Measurements from ENCODE around the gene PCNX2.

Gene PCNX2

GRCh38 chr1:233086961-233087881 is 208.3 kb downstream of the PCNX2 start:
- H3K27me3 ChIP-seq (ENCODE audit: insufficient read depth, low read length) = no peaks in the 10 kb centered on the region
- no peaks in the 10 kb centered on the region for H3K9me3 ChIP-seq (ENCODE audit: insufficient read depth, low read depth, low read length)
- no peak overlapping the region for H2BK120ac ChIP-seq (ENCODE audit: insufficient read depth, low read length, poor library complexity)
- H3K4me3 ChIP-seq (ENCODE audit: low read depth, low read length) = no peak overlapping the region
- H4K91ac ChIP-seq (ENCODE audit: low read depth, low read length) = no peak overlapping the region
- H3K79me1 ChIP-seq (ENCODE audit: low read length) = peaks cover 3% of the 10 kb centered on the region
- no CpG with 5 or more reads among the region's 11 CpGs for WGBS (ENCODE audit: extremely low coverage, insufficient coverage, insufficient read length)
- no peaks in the 10 kb centered on the region for H3K4me1 ChIP-seq (ENCODE audit: control insufficient read depth in 1 of 2, insufficient read depth in 2 of 2, low read length in 2 of 2)
- H3K4ac ChIP-seq (ENCODE audit: low read depth, low read length) = no peak overlapping the region
- H3K18ac ChIP-seq (ENCODE audit: low read length) = no peak overlapping the region
- H2BK12ac ChIP-seq (ENCODE audit: low read length) = peak overlapping the region; percentile 9
- H3K79me2 ChIP-seq (ENCODE audit: control insufficient read depth, insufficient read depth, low read length, poor library complexity) = no peaks in the 10 kb centered on the region
- no peak overlapping the region for H4K12ac ChIP-seq (ENCODE audit: low read depth, low read length)
- no peak overlapping the region for H2AK5ac ChIP-seq (ENCODE audit: low read length)
- no peak overlapping the region for H3K23ac ChIP-seq (ENCODE audit: low read length)
- DNase-seq = no peak
- H3K36me3 ChIP-seq (ENCODE audit: control insufficient read depth in 1 of 2, insufficient read depth in 2 of 2, low read length in 2 of 2) = no peaks in the 10 kb centered on the region
- no peak overlapping the region for H3K27ac ChIP-seq (ENCODE audit: low read depth, low read length)
- no peak overlapping the region for H2AFZ ChIP-seq (ENCODE audit: insufficient read depth, low read length, poor library complexity)
- no peak overlapping the region for H2BK5ac ChIP-seq (ENCODE audit: low read depth, low read length, poor library complexity)
- no peak overlapping the region for H3K9ac ChIP-seq (ENCODE audit: low read length)
- no peak overlapping the region for H3K4me2 ChIP-seq (ENCODE audit: low read length)
- H4K8ac ChIP-seq (ENCODE audit: low read depth, low read length) = no peak overlapping the region
- no peak overlapping the region for H3K14ac ChIP-seq (ENCODE audit: low read length)

GRCh38 chr1:233085566-233085965 is 210.0 kb downstream of the PCNX2 start:
- H3K9ac ChIP-seq (ENCODE audit: low read length) = no peak overlapping the region
- no peak overlapping the region for H2BK120ac ChIP-seq (ENCODE audit: insufficient read depth, low read length, poor library complexity)
- H3K4me2 ChIP-seq (ENCODE audit: low read length) = no peak overlapping the region
- H3K18ac ChIP-seq (ENCODE audit: low read length) = no peak overlapping the region
- no peak overlapping the region for H2BK12ac ChIP-seq (ENCODE audit: low read length)
- H3K79me1 ChIP-seq (ENCODE audit: low read length) = peaks cover 9% of the 10 kb centered on the region
- no peak overlapping the region for H3K14ac ChIP-seq (ENCODE audit: low read length)
- H3K4ac ChIP-seq (ENCODE audit: low read depth, low read length) = no peak overlapping the region
- H4K8ac ChIP-seq (ENCODE audit: low read depth, low read length) = no peak overlapping the region
- H3K27ac ChIP-seq (ENCODE audit: low read depth, low read length) = no peak overlapping the region
- no peak overlapping the region for H4K91ac ChIP-seq (ENCODE audit: low read depth, low read length)
- H2AFZ ChIP-seq (ENCODE audit: insufficient read depth, low read length, poor library complexity) = no peak overlapping the region
- no peaks in the 10 kb centered on the region for H3K27me3 ChIP-seq (ENCODE audit: insufficient read depth, low read length)
- H3K79me2 ChIP-seq (ENCODE audit: control insufficient read depth, insufficient read depth, low read length, poor library complexity) = no peaks in the 10 kb centered on the region
- H3K23ac ChIP-seq (ENCODE audit: low read length) = no peak overlapping the region
- peak; percentile 56 to 75 for DNase-seq
- H3K4me3 ChIP-seq (ENCODE audit: low read depth, low read length) = no peak overlapping the region
- H2BK5ac ChIP-seq (ENCODE audit: low read depth, low read length, poor library complexity) = no peak overlapping the region
- H3K4me1 ChIP-seq (ENCODE audit: control insufficient read depth in 1 of 2, insufficient read depth in 2 of 2, low read length in 2 of 2) = peaks cover 4 to 6% of the 10 kb centered on the region in 2 experiments
- WGBS (ENCODE audit: extremely low coverage, insufficient coverage, insufficient read length) = no CpG with 5 or more reads among the region's 3 CpGs
- no peak overlapping the region for H2AK5ac ChIP-seq (ENCODE audit: low read length)
- H3K9me3 ChIP-seq (ENCODE audit: insufficient read depth, low read depth, low read length) = no peaks in the 10 kb centered on the region
- H3K36me3 ChIP-seq (ENCODE audit: control insufficient read depth in 1 of 2, insufficient read depth in 2 of 2, low read length in 2 of 2) = no peaks in the 10 kb centered on the region
- H4K12ac ChIP-seq (ENCODE audit: low read depth, low read length) = no peak overlapping the region

DNA sequence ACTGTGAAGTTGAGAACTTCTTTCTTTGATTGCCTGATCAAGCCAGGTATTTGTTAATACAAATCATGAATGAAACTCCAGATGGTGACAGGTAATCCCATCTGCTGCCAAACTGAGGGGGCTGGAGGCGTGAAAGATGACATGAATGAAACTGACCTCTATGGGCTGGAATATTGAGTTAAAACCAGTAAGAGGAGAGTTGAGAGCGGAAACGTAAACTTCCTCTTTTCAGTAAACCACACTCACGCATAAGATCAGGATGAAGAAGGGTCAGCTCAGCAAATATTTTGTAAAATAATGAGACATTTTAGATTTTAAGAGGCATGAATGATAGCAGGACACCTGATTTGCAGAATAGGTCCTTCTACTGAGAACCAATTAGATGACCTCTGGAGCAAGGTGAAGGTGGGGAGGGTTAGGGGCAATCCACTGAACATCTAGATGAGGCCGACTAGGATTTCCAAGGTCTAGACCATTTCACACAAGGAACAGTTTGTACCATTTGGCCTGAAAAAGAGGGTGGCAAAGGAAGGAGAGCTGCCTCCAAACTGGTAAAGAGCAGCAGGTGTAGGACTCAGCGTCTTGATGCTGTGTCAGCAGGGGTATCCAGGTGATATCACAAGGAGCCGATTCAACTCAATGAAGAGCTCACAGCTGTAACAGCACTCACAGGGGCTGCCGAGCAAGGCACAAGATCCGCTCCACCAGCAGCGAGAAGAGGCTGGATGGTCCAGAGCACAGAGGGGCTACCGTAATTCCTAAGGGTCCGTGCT is 212.6 kb downstream of the PCNX2 start:
- H2BK12ac ChIP-seq (ENCODE audit: low read length) = peak overlapping the region; percentile 63
- no peak overlapping the region for H3K4me2 ChIP-seq (ENCODE audit: low read length)
- H3K9me3 ChIP-seq (ENCODE audit: insufficient read depth, low read depth, low read length) = no peaks in the 10 kb centered on the region
- H2AK5ac ChIP-seq (ENCODE audit: low read length) = peak overlapping the region; percentile 13
- H3K9ac ChIP-seq (ENCODE audit: low read length) = no peak overlapping the region
- no peak overlapping the region for H3K4ac ChIP-seq (ENCODE audit: low read depth, low read length)
- H3K18ac ChIP-seq (ENCODE audit: low read length) = no peak overlapping the region
- H4K8ac ChIP-seq (ENCODE audit: low read depth, low read length) = no peak overlapping the region
- no peaks in the 10 kb centered on the region for H3K36me3 ChIP-seq (ENCODE audit: control insufficient read depth in 1 of 2, insufficient read depth in 2 of 2, low read length in 2 of 2)
- no peak overlapping the region for H2AFZ ChIP-seq (ENCODE audit: insufficient read depth, low read length, poor library complexity)
- peaks cover 4 to 6% of the 10 kb centered on the region in 2 experiments for H3K4me1 ChIP-seq (ENCODE audit: control insufficient read depth in 1 of 2, insufficient read depth in 2 of 2, low read length in 2 of 2)
- no peaks in the 10 kb centered on the region for H3K27me3 ChIP-seq (ENCODE audit: insufficient read depth, low read length)
- DNase-seq = no peak
- H2BK5ac ChIP-seq (ENCODE audit: low read depth, low read length, poor library complexity) = no peak overlapping the region
- H4K91ac ChIP-seq (ENCODE audit: low read depth, low read length) = peak overlapping the region; percentile 4
- no peak overlapping the region for H3K4me3 ChIP-seq (ENCODE audit: low read depth, low read length)
- WGBS (ENCODE audit: extremely low coverage, insufficient coverage, insufficient read length) = no CpG with 5 or more reads among the region's 12 CpGs
- H2BK120ac ChIP-seq (ENCODE audit: insufficient read depth, low read length, poor library complexity) = peak overlapping the region; percentile 14
- peak overlapping the region; percentile 35 for H3K14ac ChIP-seq (ENCODE audit: low read length)
- H3K27ac ChIP-seq (ENCODE audit: low read depth, low read length) = no peak overlapping the region
- H3K79me1 ChIP-seq (ENCODE audit: low read length) = peaks cover 14% of the 10 kb centered on the region
- H4K12ac ChIP-seq (ENCODE audit: low read depth, low read length) = no peak overlapping the region
- H3K79me2 ChIP-seq (ENCODE audit: control insufficient read depth, insufficient read depth, low read length, poor library complexity) = no peaks in the 10 kb centered on the region
- H3K23ac ChIP-seq (ENCODE audit: low read length) = no peak overlapping the region

GRCh38 chr1:233081735-233082134 is 213.8 kb downstream of the PCNX2 start:
- no peak overlapping the region for H4K91ac ChIP-seq (ENCODE audit: low read depth, low read length)
- H3K4me1 ChIP-seq (ENCODE audit: control insufficient read depth in 1 of 2, insufficient read depth in 2 of 2, low read length in 2 of 2) = peaks cover 4 to 6% of the 10 kb centered on the region in 2 experiments
- no peak overlapping the region for H2BK5ac ChIP-seq (ENCODE audit: low read depth, low read length, poor library complexity)
- H3K23ac ChIP-seq (ENCODE audit: low read length) = no peak overlapping the region
- no peak overlapping the region for H3K18ac ChIP-seq (ENCODE audit: low read length)
- no peak overlapping the region for H3K4ac ChIP-seq (ENCODE audit: low read depth, low read length)
- H2AFZ ChIP-seq (ENCODE audit: insufficient read depth, low read length, poor library complexity) = no peak overlapping the region
- H3K14ac ChIP-seq (ENCODE audit: low read length) = no peak overlapping the region
- no peak overlapping the region for H2BK12ac ChIP-seq (ENCODE audit: low read length)
- H2AK5ac ChIP-seq (ENCODE audit: low read length) = no peak overlapping the region
- DNase-seq = peak; percentile 84 to 85
- no peak overlapping the region for H2BK120ac ChIP-seq (ENCODE audit: insufficient read depth, low read length, poor library complexity)
- peak overlapping the region; percentile 7 for H3K4me2 ChIP-seq (ENCODE audit: low read length)
- no peak overlapping the region for H4K8ac ChIP-seq (ENCODE audit: low read depth, low read length)
- no peak overlapping the region for H3K9ac ChIP-seq (ENCODE audit: low read length)
- H3K4me3 ChIP-seq (ENCODE audit: low read depth, low read length) = no peak overlapping the region
- H3K27ac ChIP-seq (ENCODE audit: low read depth, low read length) = peak overlapping the region; percentile 80
- no peak overlapping the region for H4K12ac ChIP-seq (ENCODE audit: low read depth, low read length)
- H3K27me3 ChIP-seq (ENCODE audit: insufficient read depth, low read length) = no peaks in the 10 kb centered on the region
- peaks cover 14% of the 10 kb centered on the region for H3K79me1 ChIP-seq (ENCODE audit: low read length)
- no peaks in the 10 kb centered on the region for H3K9me3 ChIP-seq (ENCODE audit: insufficient read depth, low read depth, low read length)
- no peaks in the 10 kb centered on the region for H3K36me3 ChIP-seq (ENCODE audit: control insufficient read depth in 1 of 2, insufficient read depth in 2 of 2, low read length in 2 of 2)
- WGBS (ENCODE audit: extremely low coverage, insufficient coverage, insufficient read length) = no CpG with 5 or more reads among the region's 2 CpGs
- no peaks in the 10 kb centered on the region for H3K79me2 ChIP-seq (ENCODE audit: control insufficient read depth, insufficient read depth, low read length, poor library complexity)
